Measurements from ENCODE around the gene BANF1. TPM values are rescaled to one million over a fixed set of nuclear protein-coding genes. Genes with fewer than 3 reads are reported as not detected.
A peak's percentile ranks its signal among the peaks of the same experiment; 100 is the strongest.
"Not testable (repeated sequence)": the region's sequence is repeated elsewhere in the genome, so short reads cannot be mapped to it uniquely, and the experiment has no call there.

Gene BANF1
- total RNA-seq, 1 experiment from 2014 or later, result 116 TPM

DNA sequence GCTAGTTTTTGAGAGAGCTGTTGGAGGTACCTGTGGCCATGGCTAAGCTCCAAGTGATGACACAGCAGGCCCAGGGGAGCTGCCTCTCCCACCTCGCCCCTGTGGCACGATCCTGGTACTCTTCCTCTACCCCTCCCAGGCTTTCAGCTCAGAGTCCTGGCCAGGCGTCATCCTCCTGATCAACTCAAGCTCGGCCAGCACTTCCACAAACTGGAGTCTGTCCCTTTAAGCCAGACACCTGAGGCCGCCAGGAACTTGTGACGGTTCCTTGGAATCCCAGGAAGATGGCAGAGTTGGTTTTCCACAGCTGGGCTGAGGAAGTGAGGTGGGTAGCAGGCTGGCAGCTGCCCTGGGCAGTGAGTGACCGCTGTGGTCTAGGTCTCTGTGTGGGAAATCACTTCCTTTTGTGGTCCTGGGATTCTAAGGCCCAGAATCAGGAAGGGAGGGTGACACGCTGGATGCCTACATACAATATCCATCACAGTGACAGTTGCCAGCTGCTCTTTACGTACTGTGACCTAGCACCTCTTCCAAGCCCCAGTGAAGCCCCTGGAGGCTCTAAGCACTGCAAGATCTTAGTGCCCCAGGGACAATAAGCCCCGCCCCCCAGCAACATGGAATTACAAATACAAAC lies 6.3 kb downstream of the BANF1 start:
- Histone ChIP-seq H3K27ac (no peak overlapping the region), H3K27me3 (replicated peaks) (no peaks in the 10 kb centered on the region), H3K4me3 (no peak overlapping the region), H3K9me3 (replicated peaks) (no peaks in the 10 kb centered on the region), H3K36me3 (peaks cover 36% of the 10 kb centered on the region), H3K4me1 (replicated peaks) (peaks cover 15% of the 10 kb centered on the region)
- DNase-seq (ENCODE audit: low read depth in 1 of 2, low spot score in 2 of 2), result no peak

DNA sequence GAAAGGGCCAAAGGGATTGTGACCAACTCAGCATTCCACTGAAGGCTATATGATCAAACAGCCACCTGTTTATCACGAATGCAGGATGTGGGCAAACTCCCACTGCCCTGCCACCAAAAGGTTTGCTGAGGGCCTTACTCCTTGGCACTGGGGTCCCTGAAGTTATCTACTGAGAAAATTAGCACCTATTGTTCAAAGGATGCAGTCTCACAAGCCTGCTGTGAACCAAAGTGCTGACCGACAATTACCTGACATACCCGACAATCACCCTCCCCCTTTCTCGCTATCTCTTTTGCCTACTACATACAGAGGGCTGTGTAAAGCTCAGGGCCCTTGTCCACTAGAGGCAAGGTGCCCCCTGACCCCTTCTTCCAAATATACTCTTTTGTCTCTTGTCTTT lies 7.7 kb downstream of the BANF1 start:
- H3K4me3 ChIP-seq; H3K27ac ChIP-seq; H3K9me3 ChIP-seq (replicated peaks); DNase-seq (ENCODE audit: low read depth in 1 of 2, low spot score in 2 of 2); H3K27me3 ChIP-seq (replicated peaks): not testable (repeated sequence)
- Histone ChIP-seq H3K36me3 (peaks cover 23% of the 10 kb centered on the region), H3K4me1 (replicated peaks) (peaks cover 26% of the 10 kb centered on the region)

DNA sequence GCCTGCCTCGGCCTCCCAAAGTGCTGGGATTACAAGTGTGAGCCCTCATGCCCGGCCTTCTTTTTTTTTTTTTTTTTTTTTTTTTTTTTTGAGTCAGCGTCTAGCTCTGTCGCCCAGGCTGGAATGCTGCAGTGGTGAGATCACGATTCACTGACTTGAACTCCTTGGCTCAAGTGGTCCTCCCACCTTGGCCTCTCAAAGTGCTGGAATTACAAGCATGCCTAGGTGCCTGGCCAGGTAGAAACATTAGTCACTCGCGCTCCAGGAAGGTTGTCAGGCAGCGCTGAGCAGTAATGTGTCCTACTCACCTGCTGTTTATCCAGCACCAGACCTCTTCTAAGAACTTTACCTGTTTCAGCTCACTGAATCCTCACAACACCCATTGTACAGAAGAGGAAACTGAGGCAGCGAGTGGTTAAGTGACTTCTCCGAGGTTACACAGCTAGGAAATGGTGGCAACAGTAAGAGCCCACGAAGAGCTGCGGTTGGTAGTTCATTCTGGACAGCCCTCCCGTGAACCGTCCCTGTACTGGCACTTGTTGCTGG lies 9.0 kb downstream of the BANF1 start:
- Histone ChIP-seq H3K27ac (no peak overlapping the region), H3K27me3 (replicated peaks) (no peaks in the 10 kb centered on the region)

DNA sequence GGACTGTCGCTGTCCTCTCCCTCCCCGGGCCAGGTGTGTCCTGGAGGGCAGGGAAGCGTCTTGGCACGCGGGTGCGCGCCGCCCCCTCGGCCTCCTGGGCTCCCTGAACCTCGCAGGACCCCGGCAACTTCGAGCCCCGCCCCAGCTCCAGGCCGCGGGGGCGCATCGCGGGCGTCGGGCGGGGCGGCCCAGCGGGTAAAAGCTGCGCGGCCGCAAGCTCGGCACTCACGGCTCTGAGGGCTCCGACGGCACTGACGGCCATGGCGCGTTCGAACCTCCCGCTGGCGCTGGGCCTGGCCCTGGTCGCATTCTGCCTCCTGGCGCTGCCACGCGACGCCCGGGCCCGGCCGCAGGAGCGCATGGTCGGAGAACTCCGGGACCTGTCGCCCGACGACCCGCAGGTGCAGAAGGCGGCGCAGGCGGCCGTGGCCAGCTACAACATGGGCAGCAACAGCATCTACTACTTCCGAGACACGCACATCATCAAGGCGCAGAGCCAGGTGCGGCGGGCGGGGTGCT lies 9.5 kb downstream of the BANF1 start, which contains the start of gene CST6:
TSS of gene CST6 (plus strand) at position 224 of the 519 bp plus-strand sequence. CDS start at position 261, 37 bp downstream.
- Histone ChIP-seq H3K4me1 (replicated peaks) (peaks cover 34% of the 10 kb centered on the region), H3K9me3 (replicated peaks) (no peaks in the 10 kb centered on the region), H3K4me3 (no peak within 1 kb of the TSS), H3K27me3 (replicated peaks) (no peaks in the 10 kb centered on the region), H3K36me3 (peaks cover 9% of the 10 kb centered on the region; the same call in 1 of the 2 replicates), H3K27ac (no peak within 1 kb of the TSS)
- DNase-seq (ENCODE audit: low read depth in 1 of 2, low spot score in 2 of 2), result no peak

More for the DNA sequence above, 9.0 kb downstream of the BANF1 start:
- DNase-seq (ENCODE audit: low read depth in 1 of 2, low spot score in 2 of 2), result peak in 1 of 2 experiments; percentile 36
- H3K36me3 ChIP-seq, result peaks cover 12% of the 10 kb centered on the region
- H3K4me3 ChIP-seq, result no peak overlapping the region
- no peaks in the 10 kb centered on the region for H3K9me3 ChIP-seq (replicated peaks)
- peaks cover 36% of the 10 kb centered on the region for H3K4me1 ChIP-seq (replicated peaks)

DNA sequence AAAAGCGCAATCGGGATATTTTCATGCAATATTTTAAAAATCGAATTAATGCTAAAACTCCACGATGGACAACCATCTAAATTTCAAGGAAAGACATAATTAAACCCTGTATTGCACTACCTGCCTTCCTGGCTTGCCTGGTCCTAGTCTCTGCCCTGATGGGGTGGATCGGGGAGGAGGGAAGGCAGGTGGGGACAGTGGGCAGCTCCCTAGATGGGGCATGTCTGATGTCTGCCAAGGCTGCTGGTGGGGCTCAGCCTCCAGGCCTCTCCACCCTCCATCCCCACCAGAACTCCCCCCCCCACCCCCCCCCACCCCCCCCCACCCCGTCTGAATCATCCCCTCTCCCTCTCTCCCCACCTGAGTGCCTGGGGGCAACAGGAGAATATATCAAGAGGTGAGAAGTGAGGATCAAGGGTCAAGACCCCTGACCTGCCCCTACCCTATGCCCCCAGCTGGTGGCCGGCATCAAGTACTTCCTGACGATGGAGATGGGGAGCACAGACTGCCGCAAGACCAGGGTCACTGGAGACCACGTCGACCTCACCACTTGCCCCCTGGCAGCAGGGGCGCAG lies 10.2 kb downstream of the BANF1 start:
- H3K4me1 ChIP-seq (replicated peaks), result peaks cover 28% of the 10 kb centered on the region
- DNase-seq (ENCODE audit: low read depth in 1 of 2, low spot score in 2 of 2), result no peak
- no peak overlapping the region for H3K4me3 ChIP-seq
- H3K36me3 ChIP-seq, result peaks cover 4% of the 10 kb centered on the region; the same call in 1 of the 2 replicates
- H3K27ac ChIP-seq, result no peak overlapping the region
- no peaks in the 10 kb centered on the region for H3K9me3 ChIP-seq (replicated peaks)
- H3K27me3 ChIP-seq (replicated peaks), result no peaks in the 10 kb centered on the region

DNA sequence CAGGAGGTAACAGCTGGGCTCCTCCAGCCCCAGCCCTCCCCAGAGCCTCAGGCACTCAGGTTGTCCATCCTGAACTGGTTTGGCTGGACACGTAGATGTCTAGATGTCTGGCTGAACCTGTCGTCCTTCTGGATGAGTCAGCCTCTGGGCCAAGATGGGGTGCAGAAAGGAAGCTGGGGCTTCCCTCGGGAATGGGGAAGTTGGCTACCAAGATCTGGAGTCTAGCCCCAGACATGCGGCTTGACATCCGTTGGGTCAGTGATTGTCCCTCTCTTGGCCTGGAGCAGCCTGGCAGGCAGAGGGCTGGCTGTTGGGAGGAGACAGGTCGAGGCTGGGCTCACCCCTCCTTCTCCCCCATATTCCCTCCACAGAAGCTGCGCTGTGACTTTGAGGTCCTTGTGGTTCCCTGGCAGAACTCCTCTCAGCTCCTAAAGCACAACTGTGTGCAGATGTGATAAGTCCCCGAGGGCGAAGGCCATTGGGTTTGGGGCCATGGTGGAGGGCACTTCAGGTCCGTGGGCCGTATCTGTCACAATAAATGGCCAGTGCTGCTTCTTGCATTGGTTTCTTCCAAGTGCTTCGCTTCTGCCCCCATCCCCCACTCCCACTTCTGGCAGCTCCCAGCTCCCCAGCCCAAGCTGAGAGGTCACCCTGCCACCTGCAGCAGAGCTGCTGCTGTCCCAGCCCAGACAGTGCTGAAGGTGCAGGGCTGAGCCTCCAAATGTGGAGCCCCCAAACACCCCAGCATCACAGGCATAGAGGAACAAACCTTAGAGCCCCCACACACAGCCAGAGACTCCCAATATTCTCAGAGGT lies 10.9 kb downstream of the BANF1 start:
- DNase-seq (ENCODE audit: low read depth in 1 of 2, low spot score in 2 of 2), result no peak
- H3K4me3 ChIP-seq, result no peak overlapping the region
- peaks cover 4% of the 10 kb centered on the region; the same call in 1 of the 2 replicates for H3K36me3 ChIP-seq
- H3K4me1 ChIP-seq (replicated peaks), result peaks cover 27% of the 10 kb centered on the region
- H3K9me3 ChIP-seq (replicated peaks), result no peaks in the 10 kb centered on the region
- H3K27me3 ChIP-seq (replicated peaks), result no peaks in the 10 kb centered on the region
- H3K27ac ChIP-seq, result no peak overlapping the region

DNA sequence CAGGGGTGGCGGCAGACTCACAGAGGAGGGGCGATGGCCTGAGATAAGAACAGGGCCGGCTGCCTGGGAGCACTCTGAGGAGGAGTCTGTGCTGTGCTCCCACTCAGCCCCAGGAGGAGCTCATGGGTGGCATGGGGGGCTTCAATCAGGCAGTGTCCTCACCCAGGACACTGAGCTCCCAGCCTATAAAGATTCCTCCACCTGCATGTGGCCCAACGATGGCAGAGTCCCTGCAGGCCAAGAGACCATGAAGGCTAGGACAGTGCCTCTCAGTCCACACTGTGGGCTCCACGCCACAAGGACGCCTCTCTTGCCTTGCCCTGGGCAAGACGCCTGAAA lies 11.4 kb downstream of the BANF1 start:
- peaks cover 4% of the 10 kb centered on the region; the same call in 1 of the 2 replicates for H3K36me3 ChIP-seq
- H3K27me3 ChIP-seq (replicated peaks), result no peaks in the 10 kb centered on the region
- DNase-seq (ENCODE audit: low read depth in 1 of 2, low spot score in 2 of 2), result no peak
- H3K4me3 ChIP-seq, result no peak overlapping the region
- H3K9me3 ChIP-seq (replicated peaks), result no peaks in the 10 kb centered on the region
- peaks cover 27% of the 10 kb centered on the region for H3K4me1 ChIP-seq (replicated peaks)
- no peak overlapping the region for H3K27ac ChIP-seq

DNA sequence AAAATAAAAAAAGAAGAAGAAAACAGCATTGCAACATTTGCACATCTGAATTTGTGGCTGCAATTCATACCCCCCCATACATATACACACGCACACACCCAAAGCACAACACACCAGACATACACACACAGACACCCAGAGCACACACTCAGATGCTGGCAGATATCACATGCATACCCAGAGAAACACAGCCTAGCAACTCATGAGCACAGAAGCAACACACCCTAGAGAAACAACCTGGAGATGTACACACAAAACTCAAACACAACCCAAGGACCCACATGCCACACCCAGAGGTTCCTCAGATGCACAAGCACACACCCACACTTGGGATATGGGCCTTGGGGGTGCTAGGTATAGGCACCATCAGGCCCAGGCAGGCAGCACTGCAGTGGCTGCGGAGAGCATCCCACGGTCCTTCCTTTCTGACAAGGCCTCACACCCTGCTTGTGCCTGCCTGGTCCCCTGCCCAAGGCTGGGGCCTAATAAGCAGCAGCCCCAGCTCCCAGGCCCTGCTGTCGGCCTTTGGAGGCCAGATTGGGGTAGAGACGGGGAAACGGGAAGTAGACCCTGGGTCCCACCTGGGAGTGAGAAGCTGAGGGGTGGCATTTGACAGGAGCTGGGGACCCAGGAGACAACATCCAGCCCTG lies 12.6 kb downstream of the BANF1 start:
- Histone ChIP-seq H3K9me3 (replicated peaks) (no peaks in the 10 kb centered on the region), H3K27ac (peak overlapping the region; percentile 75)
- no peak for DNase-seq (ENCODE audit: low read depth in 1 of 2, low spot score in 2 of 2)

DNA sequence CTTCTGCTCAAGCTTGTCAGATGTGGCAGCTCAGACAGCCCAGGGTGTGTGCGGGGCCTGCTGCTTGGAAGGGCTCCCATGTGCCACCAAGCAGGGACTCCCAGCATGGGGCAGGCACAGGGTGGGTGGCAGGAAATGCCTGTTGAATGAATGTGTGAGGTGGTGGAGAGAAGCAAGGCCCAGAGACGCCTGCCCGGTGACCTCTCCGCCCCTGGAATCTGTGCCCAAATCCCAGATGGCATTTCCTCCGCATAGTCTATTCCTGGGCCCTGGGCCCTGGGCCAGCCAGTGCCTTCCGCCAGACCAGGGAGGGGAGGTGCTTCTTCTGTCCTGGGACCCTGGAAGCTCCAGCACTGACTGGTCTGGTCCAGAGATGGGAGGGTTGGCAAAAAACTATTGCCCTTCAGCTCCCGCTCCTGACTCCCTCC lies 13.2 kb downstream of the BANF1 start:
- no peaks in the 10 kb centered on the region for H3K9me3 ChIP-seq (replicated peaks)
- peak overlapping the region; percentile 75 for H3K27ac ChIP-seq
- peak; percentile 86 to 92 for DNase-seq (ENCODE audit: low read depth in 1 of 2, low spot score in 2 of 2)
- peaks cover 4% of the 10 kb centered on the region; the same call in 1 of the 2 replicates for H3K36me3 ChIP-seq
- no peaks in the 10 kb centered on the region for H3K27me3 ChIP-seq (replicated peaks)
- H3K4me1 ChIP-seq (replicated peaks), result peaks cover 32% of the 10 kb centered on the region
- H3K4me3 ChIP-seq, result no peak overlapping the region

More for the DNA sequence above, 12.6 kb downstream of the BANF1 start:
- Histone ChIP-seq H3K36me3 (peaks cover 4% of the 10 kb centered on the region; the same call in 1 of the 2 replicates), H3K4me3 (no peak overlapping the region), H3K4me1 (replicated peaks) (peaks cover 27% of the 10 kb centered on the region), H3K27me3 (replicated peaks) (no peaks in the 10 kb centered on the region)

DNA sequence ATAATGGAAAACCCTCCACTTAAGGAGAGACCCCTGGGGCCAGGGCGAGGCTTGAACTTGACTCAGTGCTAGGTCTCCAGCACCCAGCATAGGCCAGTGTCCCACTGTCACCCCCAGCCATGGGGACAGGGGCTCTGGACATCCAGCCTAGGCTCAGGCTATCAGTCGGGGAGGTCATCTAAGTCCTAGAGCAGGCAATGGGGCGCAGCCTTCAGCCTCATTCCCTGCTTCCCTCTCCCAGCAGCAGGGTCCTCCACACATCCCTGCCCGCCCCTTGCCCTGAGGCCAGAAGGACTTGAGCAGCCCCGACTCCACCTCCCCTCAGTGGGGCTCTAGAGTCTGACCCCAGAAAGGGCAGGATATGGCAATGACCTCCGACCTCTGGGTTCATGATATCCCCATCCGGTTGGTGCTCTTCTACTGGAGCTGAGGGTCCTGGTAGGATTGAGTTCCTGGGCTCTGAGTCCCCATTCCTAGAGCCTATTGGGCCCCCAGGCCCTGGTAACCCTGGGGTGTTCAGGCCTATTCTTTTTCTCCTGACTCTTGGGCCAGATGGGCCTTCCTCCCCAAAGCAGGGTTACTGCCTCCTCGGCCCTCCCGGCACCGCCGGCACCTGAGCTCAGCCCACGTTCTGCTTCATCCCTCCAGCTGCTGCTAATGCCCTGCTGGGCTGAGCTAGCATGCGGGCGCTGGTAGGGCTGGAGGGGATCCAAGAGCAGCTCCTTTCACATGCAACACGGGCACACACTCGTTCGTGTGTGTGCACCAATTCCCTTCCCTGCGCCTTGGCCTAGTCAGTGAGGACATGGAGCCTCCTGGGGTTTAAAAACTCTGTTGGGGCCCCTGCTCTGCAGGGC lies 13.9 kb downstream of the BANF1 start:
- no peaks in the 10 kb centered on the region for H3K9me3 ChIP-seq (replicated peaks)
- DNase-seq (ENCODE audit: low read depth in 1 of 2, low spot score in 2 of 2), result no peak
- H3K4me3 ChIP-seq, result no peak overlapping the region
- H3K4me1 ChIP-seq (replicated peaks), result peaks cover 39% of the 10 kb centered on the region
- peaks cover 4% of the 10 kb centered on the region; the same call in 1 of the 2 replicates for H3K36me3 ChIP-seq
- H3K27me3 ChIP-seq (replicated peaks), result no peaks in the 10 kb centered on the region
- H3K27ac ChIP-seq, result peak overlapping the region; percentile 75

DNA sequence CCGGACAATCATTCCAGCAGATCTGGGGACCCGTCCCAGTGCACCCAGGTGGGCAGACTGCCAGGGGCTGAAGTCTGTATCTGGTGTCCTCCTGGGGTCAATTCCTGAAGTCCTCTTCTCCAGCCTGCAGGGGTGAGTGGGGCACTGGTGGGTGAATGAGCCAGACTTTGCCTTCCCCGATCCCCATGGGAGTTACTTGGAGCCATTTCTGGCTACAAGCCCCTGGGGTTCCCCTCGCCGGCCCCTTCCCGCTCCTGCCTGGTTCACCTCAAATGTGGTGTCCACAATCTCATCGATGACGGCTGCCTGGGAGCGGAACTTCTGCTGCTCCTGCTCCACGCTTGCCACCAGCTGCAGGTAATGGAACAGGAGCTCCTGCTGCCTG lies 14.5 kb downstream of the BANF1 start:
- Histone ChIP-seq H3K27ac (no peak overlapping the region), H3K4me1 (replicated peaks) (peaks cover 45% of the 10 kb centered on the region), H3K36me3 (peaks cover 4% of the 10 kb centered on the region; the same call in 1 of the 2 replicates), H3K27me3 (replicated peaks) (no peaks in the 10 kb centered on the region), H3K9me3 (replicated peaks) (no peaks in the 10 kb centered on the region), H3K4me3 (no peak overlapping the region)
- no peak for DNase-seq (ENCODE audit: low read depth in 1 of 2, low spot score in 2 of 2)

DNA sequence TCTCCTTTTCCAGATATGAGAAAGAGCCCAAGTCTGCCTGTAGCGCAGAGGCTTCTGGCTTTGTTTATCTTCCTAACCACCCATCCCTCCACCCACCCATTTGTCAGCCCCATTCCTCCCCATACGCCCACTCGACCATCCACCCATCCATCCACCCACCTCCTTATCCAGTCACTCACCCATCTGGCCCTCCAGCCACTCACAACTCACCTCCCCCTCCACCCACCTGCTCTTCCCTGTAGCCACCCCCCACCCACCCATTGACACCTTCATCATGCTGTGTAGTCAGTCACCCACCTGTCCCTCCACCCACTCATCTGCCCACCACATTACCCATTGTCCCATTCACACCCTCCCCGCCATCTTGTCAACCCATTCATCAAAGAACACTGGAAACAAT lies 15.0 kb downstream of the BANF1 start:
- Histone ChIP-seq H3K27ac (no peak overlapping the region), H3K4me3 (no peak overlapping the region), H3K36me3 (peaks cover 4% of the 10 kb centered on the region; the same call in 1 of the 2 replicates), H3K4me1 (replicated peaks) (peaks cover 50% of the 10 kb centered on the region), H3K27me3 (replicated peaks) (no peaks in the 10 kb centered on the region), H3K9me3 (replicated peaks) (no peaks in the 10 kb centered on the region)
- no peak for DNase-seq (ENCODE audit: low read depth in 1 of 2, low spot score in 2 of 2)
